HEK293 (cell line): ENCODE measurements around the gene CDKL2.
A peak's percentile ranks its signal among the peaks of the same experiment; 100 is the strongest.

Experiments
- CTCF ChIP-seq: fragments of 450-650 bp; formaldehyde crosslinking; IDR thresholded peaks from 2 replicates; pipeline ENCODE4 v1.5.1; 2016; ENCODE audit warnings: missing biosample characterization, missing genetic modification characterization
- IKZF3 ChIP-seq: fragments of 450-650 bp; IDR thresholded peaks from 2 replicates; pipeline ENCODE4 v1.5.0; 2018; ENCODE audit warnings: missing biosample characterization, mild to moderate bottlenecking, missing genetic modification characterization, moderate library complexity
- KLF16 ChIP-seq: fragments of 450-650 bp; formaldehyde crosslinking; IDR thresholded peaks from 2 replicates; pipeline ENCODE4 v1.5.1; 2017; ENCODE audit warnings: missing biosample characterization, missing genetic modification characterization
- KLF17 ChIP-seq: fragments of 450-650 bp; formaldehyde crosslinking; IDR thresholded peaks from 2 replicates; pipeline ENCODE4 v1.5.1; 2016; ENCODE audit warnings: missing biosample characterization, missing genetic modification characterization
- PATZ1 ChIP-seq: fragments of 450-650 bp; formaldehyde crosslinking; IDR thresholded peaks from 2 replicates; pipeline ENCODE4 v1.5.1; 2016; ENCODE audit warnings: missing biosample characterization, missing genetic modification characterization
- TRIM28 ChIP-seq: IDR thresholded peaks from 2 replicates; pipeline ENCODE4 v1.6.1; 2011; ENCODE audit warnings: low read length, control low read depth, borderline replicate concordance
- TSHZ1 ChIP-seq: fragments of 450-650 bp; formaldehyde crosslinking; IDR thresholded peaks from 2 replicates; pipeline ENCODE4 v1.5.1; 2016; ENCODE audit warnings: missing biosample characterization, missing genetic modification characterization, borderline replicate concordance
- ZBTB10 ChIP-seq: fragments of 450-650 bp; formaldehyde crosslinking; IDR thresholded peaks from 2 replicates; pipeline ENCODE4 v1.5.1; 2016; ENCODE audit warnings: missing biosample characterization, missing genetic modification characterization
- ZBTB11 ChIP-seq: fragments of 450-650 bp; formaldehyde crosslinking; conservative IDR thresholded peaks from 2 replicates; pipeline ENCODE4 v1.5.1; 2016; ENCODE audit warnings: low read depth, missing biosample characterization, missing genetic modification characterization
- ZBTB20 ChIP-seq: fragments of 450-650 bp; formaldehyde crosslinking; IDR thresholded peaks from 2 replicates; pipeline ENCODE4 v1.5.1; 2016; ENCODE audit warnings: missing biosample characterization, missing genetic modification characterization
- ZBTB21 ChIP-seq: fragments of 450-650 bp; formaldehyde crosslinking; IDR thresholded peaks from 2 replicates; pipeline ENCODE4 v1.5.1; 2017; ENCODE audit warnings: missing biosample characterization, missing genetic modification characterization
- ZBTB8A ChIP-seq: fragments of 450-650 bp; formaldehyde crosslinking; IDR thresholded peaks from 2 replicates; pipeline ENCODE4 v1.5.1; 2016; ENCODE audit warnings: missing biosample characterization, missing genetic modification characterization
- ZNF423 ChIP-seq: fragments of 450-650 bp; formaldehyde crosslinking; IDR thresholded peaks from 2 replicates; pipeline ENCODE4 v1.5.1; 2016; ENCODE audit warnings: missing biosample characterization, missing genetic modification characterization
- ZNF501 ChIP-seq: fragments of 450-650 bp; formaldehyde crosslinking; IDR thresholded peaks from 2 replicates; pipeline ENCODE4 v1.5.1; 2016; ENCODE audit warnings: missing biosample characterization, missing genetic modification characterization
- ZNF518A ChIP-seq: fragments of 450-650 bp; formaldehyde crosslinking; conservative IDR thresholded peaks from 2 replicates; pipeline ENCODE4 v1.5.1; 2016; ENCODE audit warnings: low read depth, missing biosample characterization, missing genetic modification characterization
- ZNF610 ChIP-seq: fragments of 450-650 bp; formaldehyde crosslinking; IDR thresholded peaks from 2 replicates; pipeline ENCODE4 v1.5.1; 2016; ENCODE audit warnings: missing biosample characterization, missing genetic modification characterization, borderline replicate concordance
- ZNF623 ChIP-seq: fragments of 450-650 bp; formaldehyde crosslinking; IDR thresholded peaks from 2 replicates; pipeline ENCODE4 v1.5.1; 2016; ENCODE audit warnings: missing biosample characterization, missing genetic modification characterization

The CDKL2 gene

GRCh38 chr4:75630174-75630936, at the start of gene CDKL2 (continued):
- TF ChIP-seq ZNF518A (no peak), ZBTB21 (tag by site-specific recombination) (no peak), ZBTB10 (tag by site-specific recombination) (0 out of 2 replicates have a peak, but pooled peaks have one; percentile 5), KLF17 (0 out of 2 replicates have a peak, but pooled peaks have one; percentile 36), KLF16 (tag by site-specific recombination) (peak; percentile 44; the same call in 1 of the 2 replicates), CTCF (tag by site-specific recombination) (peak; percentile 10; the same call in 1 of the 2 replicates), ZBTB11 (no peak), TSHZ1 (tag by site-specific recombination) (no peak), IKZF3 (tag by site-specific recombination) (peak; percentile 21; the same call in 1 of the 2 replicates), ZNF610 (tag by site-specific recombination) (0 out of 2 replicates have a peak, but pooled peaks have one; percentile 48), ZNF423 (tag by site-specific recombination) (no peak), ZNF501 (tag by site-specific recombination) (peak; percentile 80; the same call in 1 of the 2 replicates), ZBTB8A (tag by site-specific recombination) (peak; percentile 61; the same call in 1 of the 2 replicates), ZNF623 (0 out of 2 replicates have a peak, but pooled peaks have one; percentile 6), ZBTB20 (tag by site-specific recombination) (peak; percentile 80), PATZ1 (tag by site-specific recombination) (peak; percentile 97), TRIM28 (peak; percentile 72; the same call in 1 of the 2 replicates)
